ENCODE results near the gene ACTG1. TPM values are rescaled to one million over a fixed set of nuclear protein-coding genes. Genes with fewer than 3 reads are reported as not detected.

Gene ACTG1
- total and polyA plus RNA-seq, 9 of the 15 experiments (the other 6 are each of a cell fraction or from before 2014, with no cell fraction given): 224 to 1,775 (median 568) TPM

DNA sequence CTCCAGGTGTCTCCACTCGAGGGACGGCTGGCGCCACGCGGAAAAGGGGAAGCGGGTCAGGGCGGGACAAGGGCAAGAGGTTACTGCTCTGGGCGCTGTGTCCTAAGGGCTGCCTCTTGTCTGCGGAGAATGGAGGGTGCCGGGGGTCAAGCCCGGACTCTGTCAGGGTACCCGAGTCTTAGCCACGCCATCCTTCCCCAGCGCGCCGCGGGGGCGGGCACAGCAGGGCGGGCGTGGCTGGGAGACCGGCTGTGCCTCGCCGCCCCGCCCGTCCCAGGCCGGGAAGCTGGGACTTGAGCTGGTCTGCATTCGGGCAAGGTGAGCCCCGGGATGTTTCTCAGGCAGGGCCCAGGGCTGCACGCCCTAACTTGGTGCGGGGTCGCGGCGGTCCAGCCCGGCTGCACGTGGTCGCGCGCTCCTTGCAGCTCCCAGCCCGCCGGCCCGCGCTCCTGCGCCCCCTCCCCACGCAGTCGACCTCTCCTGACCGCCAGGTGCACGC lies 6.2 kb upstream of the ACTG1 start (continued):
- TF ChIP-seq, protein P1, sequence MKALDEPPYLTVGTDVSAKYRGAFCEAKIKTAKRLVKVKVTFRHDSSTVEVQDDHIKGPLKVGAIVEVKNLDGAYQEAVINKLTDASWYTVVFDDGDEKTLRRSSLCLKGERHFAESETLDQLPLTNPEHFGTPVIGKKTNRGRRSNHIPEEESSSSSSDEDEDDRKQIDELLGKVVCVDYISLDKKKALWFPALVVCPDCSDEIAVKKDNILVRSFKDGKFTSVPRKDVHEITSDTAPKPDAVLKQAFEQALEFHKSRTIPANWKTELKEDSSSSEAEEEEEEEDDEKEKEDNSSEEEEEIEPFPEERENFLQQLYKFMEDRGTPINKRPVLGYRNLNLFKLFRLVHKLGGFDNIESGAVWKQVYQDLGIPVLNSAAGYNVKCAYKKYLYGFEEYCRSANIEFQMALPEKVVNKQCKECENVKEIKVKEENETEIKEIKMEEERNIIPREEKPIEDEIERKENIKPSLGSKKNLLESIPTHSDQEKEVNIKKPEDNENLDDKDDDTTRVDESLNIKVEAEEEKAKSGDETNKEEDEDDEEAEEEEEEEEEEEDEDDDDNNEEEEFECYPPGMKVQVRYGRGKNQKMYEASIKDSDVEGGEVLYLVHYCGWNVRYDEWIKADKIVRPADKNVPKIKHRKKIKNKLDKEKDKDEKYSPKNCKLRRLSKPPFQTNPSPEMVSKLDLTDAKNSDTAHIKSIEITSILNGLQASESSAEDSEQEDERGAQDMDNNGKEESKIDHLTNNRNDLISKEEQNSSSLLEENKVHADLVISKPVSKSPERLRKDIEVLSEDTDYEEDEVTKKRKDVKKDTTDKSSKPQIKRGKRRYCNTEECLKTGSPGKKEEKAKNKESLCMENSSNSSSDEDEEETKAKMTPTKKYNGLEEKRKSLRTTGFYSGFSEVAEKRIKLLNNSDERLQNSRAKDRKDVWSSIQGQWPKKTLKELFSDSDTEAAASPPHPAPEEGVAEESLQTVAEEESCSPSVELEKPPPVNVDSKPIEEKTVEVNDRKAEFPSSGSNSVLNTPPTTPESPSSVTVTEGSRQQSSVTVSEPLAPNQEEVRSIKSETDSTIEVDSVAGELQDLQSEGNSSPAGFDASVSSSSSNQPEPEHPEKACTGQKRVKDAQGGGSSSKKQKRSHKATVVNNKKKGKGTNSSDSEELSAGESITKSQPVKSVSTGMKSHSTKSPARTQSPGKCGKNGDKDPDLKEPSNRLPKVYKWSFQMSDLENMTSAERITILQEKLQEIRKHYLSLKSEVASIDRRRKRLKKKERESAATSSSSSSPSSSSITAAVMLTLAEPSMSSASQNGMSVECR (CRISPR knock-in tag; IDR thresholded peaks at IDR 0.05): no peak
- TF ChIP-seq CREM (IDR thresholded peaks at IDR 0.05; ENCODE audit: low read depth) (peak; percentile 14; the same call in 1 of the 2 replicates), EGR1 (conservative IDR thresholded peaks at IDR 0.05) (peak; percentile 80), ZNF586 (CRISPR knock-in tag; conservative IDR thresholded peaks at IDR 0.05) (no peak), ZBTB7A (IDR thresholded peaks at IDR 0.05; ENCODE audit: borderline replicate concordance, control insufficient read depth, low read depth, low read length) (peak; percentile 17; the same call in 1 of the 2 replicates), BCL6 (CRISPR knock-in tag; IDR thresholded peaks at IDR 0.05) (no peak), ZBTB8A (IDR thresholded peaks at IDR 0.05; ENCODE audit: partially characterized antibody) (no peak), KHSRP (IDR thresholded peaks at IDR 0.05) (no peak), ELF1 (tag; IDR thresholded peaks at IDR 0.05) (no peak), ESRRA (IDR thresholded peaks at IDR 0.05; ENCODE audit: borderline replicate concordance, low read depth) (peak; percentile 70), SIN3B (IDR thresholded peaks at IDR 0.05; ENCODE audit: low read depth) (peak; percentile 22; the same call in 1 of the 2 replicates), CBX2 (IDR thresholded peaks at IDR 0.05; ENCODE audit: insufficient read depth, low read length, poor library complexity, severe bottlenecking) (no peak), CCNT2 (IDR thresholded peaks at IDR 0.05; ENCODE audit: borderline replicate concordance, extremely low read depth, insufficient read length, low read depth, low read length) (peak; percentile 49), RAD21 (CRISPR knock-in tag; conservative IDR thresholded peaks at IDR 0.05 in 1 of 2, IDR thresholded peaks at IDR 0.05 in 1 of 2) (no peak), TFAM (CRISPR knock-in tag; conservative IDR thresholded peaks at IDR 0.05) (no peak)
- TF ChIP-seq, protein P2, sequence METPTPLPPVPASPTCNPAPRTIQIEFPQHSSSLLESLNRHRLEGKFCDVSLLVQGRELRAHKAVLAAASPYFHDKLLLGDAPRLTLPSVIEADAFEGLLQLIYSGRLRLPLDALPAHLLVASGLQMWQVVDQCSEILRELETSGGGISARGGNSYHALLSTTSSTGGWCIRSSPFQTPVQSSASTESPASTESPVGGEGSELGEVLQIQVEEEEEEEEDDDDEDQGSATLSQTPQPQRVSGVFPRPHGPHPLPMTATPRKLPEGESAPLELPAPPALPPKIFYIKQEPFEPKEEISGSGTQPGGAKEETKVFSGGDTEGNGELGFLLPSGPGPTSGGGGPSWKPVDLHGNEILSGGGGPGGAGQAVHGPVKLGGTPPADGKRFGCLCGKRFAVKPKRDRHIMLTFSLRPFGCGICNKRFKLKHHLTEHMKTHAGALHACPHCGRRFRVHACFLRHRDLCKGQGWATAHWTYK (CRISPR knock-in tag; IDR thresholded peaks at IDR 0.05): no peak
- TF ChIP-seq, protein P3, sequence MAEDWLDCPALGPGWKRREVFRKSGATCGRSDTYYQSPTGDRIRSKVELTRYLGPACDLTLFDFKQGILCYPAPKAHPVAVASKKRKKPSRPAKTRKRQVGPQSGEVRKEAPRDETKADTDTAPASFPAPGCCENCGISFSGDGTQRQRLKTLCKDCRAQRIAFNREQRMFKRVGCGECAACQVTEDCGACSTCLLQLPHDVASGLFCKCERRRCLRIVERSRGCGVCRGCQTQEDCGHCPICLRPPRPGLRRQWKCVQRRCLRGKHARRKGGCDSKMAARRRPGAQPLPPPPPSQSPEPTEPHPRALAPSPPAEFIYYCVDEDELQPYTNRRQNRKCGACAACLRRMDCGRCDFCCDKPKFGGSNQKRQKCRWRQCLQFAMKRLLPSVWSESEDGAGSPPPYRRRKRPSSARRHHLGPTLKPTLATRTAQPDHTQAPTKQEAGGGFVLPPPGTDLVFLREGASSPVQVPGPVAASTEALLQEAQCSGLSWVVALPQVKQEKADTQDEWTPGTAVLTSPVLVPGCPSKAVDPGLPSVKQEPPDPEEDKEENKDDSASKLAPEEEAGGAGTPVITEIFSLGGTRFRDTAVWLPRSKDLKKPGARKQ (CRISPR knock-in tag; IDR thresholded peaks at IDR 0.05): no peak
- TF ChIP-seq, protein P4, sequence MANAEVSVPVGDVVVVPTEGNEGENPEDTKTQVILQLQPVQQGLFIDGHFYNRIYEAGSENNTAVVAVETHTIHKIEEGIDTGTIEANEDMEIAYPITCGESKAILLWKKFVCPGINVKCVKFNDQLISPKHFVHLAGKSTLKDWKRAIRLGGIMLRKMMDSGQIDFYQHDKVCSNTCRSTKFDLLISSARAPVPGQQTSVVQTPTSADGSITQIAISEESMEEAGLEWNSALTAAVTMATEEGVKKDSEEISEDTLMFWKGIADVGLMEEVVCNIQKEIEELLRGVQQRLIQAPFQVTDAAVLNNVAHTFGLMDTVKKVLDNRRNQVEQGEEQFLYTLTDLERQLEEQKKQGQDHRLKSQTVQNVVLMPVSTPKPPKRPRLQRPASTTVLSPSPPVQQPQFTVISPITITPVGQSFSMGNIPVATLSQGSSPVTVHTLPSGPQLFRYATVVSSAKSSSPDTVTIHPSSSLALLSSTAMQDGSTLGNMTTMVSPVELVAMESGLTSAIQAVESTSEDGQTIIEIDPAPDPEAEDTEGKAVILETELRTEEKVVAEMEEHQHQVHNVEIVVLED (CRISPR knock-in tag; IDR thresholded peaks at IDR 0.05): no peak

Data from K562 (cell line).